Activated CD8-positive, alpha-beta memory T cell treated with anti-CD3 and anti-CD28 coated beads for 4 hours (primary cell): ENCODE measurements around the gene BEND5.

Experiments used
- DNase-seq, 2 donors: peaks; one replicate each; pipeline ENCODE4 v3.0.0-alpha.2; 2020; ENCODE audit warnings: low read depth in 2 of 2

The BEND5 gene

DNA sequence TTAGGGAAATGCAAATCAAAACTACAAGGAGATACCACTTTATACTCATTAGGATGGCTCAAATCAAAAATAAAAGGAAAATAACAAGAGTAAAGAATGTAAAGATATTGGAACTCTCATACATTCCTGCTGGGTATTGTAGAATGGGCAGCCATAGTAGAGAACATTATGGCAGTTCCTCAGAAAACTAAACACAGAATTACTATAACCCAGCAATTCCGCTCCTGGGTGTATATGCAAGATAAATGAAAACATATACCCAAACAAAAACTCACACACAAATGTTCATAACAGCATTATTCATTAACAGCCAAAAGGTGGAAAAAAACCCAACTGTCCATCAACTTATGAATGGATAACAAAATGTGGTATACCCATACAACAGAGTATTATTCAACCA is 11.4 kb downstream of the BEND5 start:
- no peak for DNase-seq

DNA sequence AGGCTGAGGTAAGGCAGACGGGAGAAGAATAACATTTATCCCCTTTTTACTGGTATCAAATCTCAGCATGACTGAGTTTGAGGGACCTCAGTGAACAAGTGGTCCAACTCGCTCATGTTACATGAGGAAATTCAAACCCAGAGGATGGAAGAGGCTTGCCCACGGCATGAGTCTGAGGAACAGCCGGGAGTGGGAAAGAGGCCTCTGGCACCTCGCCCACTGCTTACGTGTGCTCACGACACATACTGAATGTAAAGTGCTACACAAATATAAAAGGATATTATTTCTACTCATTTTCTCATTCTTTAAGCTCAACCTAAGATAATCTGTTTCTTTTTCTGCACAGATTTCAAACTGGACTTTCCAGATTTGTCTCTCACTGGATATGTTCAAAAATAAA is 14.7 kb downstream of the BEND5 start:
- no peak for DNase-seq

DNA sequence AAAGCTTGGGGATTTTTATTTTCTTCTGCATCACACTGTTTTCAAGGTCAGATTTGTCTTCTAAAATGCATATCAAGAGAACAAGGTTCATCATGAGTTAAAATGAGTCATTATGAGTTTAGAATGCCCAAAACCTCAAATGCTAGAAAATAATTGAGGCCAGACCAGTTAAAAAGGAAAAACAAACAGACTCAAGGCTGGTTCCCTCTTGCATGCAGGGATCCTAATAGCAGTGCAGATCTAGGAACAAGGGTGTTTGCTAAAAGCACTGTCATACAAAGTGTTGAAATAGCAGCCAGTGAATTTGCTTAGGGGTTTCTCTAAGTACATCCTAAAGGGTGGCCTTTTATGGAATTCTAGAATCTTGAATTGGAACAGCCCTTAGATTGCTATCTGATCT is 15.3 kb downstream of the BEND5 start:
- DNase-seq: no peak

DNA sequence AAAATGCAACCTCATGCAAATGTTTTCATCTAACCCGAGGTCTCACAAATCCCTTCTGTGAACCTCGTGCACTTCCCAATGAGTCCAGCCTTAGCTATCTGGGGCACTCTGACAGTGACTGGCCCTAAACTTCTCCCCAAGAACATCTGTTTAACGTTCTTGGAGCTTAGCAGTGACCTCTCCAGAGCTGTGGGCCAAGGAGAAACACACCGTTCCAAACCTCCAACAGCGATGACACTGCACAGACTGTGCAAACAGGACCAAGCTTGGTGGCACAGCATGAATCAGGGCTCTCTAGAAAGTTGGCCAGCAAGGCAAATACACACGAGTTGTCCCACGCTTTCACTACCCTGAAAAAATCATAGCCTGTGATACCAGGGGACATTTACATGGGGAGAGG is 15.8 kb downstream of the BEND5 start:
- DNase-seq: no peak

DNA sequence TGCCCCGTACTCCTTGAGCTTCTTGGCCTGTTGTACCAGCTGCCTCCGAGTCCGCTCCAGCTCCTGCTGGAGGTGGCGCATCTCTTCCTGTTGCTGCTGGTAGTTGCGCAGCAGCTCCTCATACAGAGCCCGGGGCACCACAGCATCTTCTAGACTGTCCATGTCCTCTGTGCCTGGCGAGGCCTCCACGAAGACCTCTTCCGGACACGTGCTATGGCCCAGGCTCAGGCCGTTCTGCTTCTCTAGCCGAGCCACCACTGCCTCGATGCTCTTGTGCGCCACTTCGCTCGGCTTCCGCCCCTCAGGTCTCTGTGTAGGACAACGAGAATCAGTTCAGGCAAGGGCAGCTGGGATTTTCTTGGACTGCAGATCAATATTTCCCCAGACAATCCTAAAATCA is 17.7 kb downstream of the BEND5 start:
- DNase-seq: no peak

DNA sequence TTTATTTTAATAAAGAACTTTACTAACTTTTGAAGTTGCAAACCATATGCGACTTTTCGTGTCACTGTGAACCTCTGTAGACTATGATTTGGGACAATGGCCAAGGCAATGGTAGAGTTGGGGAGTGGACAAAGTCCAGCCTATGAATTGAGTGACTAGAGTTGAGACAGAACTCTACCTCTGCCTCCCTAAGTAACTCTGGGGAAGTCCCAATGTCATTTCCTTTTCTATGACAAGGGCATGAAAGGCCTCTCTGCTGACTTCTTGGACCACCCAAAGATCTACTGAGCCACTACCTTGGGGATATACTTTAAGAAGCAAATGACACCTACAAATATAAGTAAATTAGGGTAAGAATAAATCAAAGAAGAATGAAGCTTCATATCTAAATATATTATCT is 19.3 kb downstream of the BEND5 start:
- DNase-seq: no peak

DNA sequence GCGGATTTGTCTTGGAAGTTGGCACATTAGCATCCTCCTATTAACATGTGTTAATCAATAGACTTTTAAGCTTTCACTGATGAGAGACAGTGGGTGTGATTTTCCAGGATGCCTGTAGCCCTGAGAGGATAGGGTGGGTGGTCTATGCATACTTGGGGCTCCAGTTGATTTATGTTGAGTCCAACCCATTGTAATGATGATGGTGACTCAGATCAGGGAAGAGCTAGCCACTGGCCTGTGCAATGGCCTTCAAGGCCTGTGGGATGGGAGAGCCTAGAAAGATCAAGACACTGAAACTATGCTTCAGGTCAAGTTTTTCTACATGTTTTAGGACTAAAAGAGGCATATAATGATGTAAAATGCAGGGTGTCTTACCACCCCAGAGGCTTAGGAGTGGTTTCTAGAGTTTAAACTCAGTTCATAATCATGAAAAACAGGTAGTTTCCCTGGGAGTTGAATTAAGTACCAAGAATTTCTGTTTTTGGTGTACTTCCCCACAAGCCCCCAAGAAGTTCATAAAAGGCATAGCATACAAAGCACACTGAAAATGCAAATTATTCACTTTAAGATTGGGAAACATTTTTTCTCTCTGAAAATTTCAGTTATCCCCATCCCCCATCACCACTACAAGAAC is 19.9 kb downstream of the BEND5 start:
- DNase-seq: no peak

DNA sequence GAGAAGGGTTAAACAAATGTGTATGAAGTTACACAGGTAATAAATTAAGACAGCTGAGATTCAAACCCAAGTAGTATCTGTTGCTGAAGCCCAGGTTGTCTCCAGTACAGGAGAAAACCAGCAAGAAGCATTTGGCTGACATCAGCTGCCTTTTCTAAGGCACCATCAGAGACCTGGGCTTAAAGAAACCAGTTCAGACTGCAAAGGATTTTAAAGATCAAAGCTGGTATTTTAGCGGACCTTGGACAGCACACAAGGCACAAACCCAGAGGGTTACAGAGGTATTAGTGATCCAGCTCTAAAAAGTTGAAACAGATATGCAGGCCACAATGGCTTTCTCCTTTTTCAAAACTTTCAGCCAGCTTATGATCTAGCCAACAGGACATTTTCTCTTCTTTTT is 23.4 kb downstream of the BEND5 start:
- no peak for DNase-seq

DNA sequence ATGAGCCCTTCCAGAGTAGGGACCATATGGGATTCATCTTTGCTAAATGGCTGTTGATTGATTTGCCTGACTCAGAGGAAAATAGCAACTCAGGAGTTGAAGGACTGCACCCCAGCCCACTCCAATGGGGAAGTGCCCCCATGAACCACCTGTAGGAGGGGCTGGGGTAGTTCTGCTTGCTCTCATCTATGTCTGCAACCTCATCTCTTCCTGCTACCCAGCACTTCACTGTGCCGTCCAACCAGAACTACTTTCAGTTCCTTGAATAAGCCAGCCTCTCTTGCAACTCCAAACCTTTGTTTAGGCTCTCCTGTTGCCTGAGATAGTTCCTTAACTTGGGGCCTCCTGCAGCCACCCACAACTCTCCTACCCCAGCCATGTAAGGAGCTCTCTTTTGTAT is 26.6 kb downstream of the BEND5 start:
- no peak for DNase-seq

DNA sequence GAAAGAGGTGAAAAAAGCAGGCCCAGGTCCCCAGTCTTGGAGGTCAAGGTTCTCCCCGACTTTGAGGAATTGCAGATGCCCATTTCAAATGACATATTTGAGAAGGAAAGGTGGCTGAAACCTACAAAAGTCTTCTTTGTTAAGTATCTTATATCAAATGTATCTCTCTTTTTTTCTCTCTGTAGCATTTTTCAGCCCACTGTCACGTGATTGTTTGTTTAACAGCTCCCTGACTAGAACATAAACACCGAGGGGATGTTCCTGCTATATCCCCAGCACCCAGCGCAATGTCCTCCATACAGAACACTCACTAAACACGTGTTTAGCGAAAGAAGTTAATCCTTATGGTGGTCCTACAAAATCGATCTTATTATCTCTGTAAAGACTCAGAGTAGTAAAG is 27.6 kb downstream of the BEND5 start:
- DNase-seq: no peak

DNA sequence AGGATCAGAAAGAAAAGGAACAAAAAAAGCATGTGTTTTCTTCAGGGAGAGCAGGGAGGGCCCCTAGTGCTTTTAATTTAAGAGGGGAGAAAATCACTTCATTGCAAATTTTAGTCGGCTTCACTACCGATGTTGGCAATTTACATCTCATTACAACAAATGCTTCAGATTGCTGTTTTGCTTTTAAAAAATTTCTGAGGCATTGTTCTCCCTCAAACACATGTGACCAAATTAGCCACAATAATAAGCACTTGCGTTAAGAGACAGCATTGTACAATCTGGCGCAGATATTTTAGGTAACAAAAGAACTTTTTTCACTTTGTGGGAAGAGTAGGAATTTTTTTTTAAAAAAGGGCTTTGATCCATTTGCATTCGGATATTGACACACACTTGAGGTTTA is 29.8 kb downstream of the BEND5 start:
- no peak for DNase-seq

DNA sequence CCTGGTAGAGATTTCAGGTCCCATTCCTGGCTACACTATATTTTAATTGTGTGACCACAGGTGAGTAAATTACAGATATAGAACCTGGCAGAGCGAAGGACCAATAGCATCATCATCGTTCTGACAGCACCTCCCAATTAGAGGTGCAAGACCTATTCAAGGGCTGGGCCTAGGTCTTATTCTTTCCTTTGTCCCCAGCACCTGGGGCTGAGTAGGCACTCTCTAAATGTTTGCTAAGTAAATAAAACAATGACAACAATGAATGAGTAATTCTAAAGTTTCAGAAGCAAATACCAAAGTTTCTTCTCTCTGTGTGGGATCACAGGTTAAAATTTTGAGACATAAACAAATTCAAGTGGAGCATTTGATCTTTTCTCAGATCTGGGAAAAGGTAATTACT is 32.7 kb downstream of the BEND5 start:
- DNase-seq: no peak

DNA sequence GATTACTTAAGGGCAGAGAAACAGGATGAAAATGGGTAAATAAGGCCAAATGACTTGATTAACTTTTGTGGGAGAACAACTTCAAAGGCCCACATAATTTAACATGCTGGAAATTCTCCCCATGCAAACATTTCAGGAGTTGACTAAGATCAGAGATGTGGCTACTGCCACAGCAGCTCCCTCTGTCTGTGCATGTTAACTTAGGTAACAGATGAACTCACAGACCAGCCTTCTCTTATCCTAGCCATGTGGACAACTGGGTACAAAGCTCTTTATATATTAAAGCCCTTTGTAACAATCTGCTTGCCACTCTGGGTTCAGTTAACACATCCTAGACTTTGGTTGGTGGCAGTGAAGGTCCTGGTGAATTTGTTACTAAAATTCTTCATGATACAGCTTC is 33.2 kb downstream of the BEND5 start:
- no peak for DNase-seq

DNA sequence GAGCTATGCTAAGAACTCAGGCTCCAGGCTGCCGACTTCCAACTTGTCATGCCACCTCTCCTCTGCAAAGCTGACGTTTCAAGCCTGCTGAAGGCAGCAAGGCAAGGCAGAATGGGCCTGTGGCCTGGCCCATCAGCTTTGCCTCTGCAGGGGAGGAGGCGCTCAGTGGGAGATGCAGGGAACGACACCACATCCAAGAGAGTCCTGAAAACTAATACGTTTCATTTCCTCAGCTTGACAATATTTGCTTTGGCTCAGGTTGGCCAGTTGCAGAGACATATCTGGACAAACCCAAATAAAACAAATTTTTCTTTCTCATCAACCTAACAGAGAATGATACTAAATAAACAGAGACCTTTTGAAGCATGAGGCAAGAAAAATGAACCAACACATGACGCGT is 35.3 kb downstream of the BEND5 start:
- no peak for DNase-seq

DNA sequence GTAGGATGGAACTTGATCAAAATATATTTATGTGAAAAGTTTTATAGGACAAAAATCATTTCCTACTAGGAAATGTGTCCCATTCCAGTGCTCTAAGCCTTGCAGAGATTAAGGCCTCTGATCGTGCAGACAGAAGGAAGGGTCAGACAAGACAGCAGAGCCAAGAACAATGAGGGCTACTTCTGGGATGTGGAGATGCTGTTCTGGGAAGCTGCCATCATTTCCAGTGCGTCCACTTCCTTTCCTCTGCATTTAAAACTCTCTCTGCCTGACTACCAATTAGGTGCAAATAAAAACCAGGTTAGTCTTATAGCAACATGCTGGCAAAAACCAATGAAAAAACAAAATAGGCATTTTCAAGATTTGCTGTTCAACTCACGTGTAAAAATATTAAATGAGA is 36.1 kb downstream of the BEND5 start:
- DNase-seq: no peak

DNA sequence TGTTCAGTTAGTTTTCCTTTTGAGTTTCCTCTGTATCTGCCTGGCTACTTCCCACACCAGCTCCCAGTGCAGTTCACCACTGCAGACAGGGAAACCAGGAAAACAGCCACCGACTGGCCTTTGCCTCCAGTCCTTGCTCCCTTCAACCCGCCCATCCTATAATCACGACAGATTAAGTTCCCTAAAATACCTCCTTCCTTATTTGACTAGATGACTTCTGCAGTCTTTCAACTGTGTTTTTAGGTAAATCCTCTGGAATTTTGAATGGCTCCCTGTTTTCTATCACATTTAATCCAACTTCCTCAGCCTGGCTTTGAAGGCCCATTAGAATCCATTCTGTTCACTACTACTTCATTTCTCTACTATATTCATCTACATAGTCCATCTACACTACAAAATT is 37.6 kb downstream of the BEND5 start:
- no peak for DNase-seq

DNA sequence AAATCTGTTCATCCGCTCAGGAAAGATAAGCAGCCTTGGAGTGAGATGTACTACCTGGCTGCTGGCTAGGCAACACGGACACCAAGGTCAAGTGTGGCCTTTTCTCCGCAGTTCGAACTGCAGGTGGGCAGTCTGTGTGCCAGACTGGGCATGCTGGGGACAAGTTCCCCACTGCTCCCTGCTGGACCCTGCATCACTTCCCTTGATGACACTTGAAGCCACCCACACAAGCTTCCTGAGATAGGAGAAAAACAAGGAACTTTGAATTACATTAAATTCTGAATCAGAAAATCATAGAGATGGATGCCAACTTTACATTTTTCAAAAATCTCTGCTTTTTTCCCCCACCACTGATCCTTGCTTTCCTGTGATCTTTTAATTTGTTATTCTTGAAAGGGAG is 38.3 kb downstream of the BEND5 start:
- DNase-seq: no peak

DNA sequence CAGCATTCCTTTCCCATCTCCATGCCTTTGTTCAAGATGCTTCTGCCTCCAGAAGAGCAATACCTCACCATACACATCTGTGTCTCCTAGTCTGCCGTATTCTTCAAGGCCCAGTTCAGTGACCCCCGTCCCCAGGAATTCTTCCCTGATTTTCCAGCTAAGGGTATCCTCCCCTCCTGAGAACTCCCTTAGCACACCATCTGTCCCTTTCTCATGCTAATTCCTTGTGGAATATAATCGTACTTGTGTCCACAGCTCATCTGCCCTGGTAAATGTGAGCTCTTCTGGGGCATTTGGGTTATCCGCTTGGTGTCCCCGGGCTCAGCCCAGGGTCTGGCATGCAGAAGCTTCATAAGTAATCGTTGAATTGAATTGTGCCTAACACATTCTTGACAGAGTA is 40.9 kb downstream of the BEND5 start:
- DNase-seq: no peak

DNA sequence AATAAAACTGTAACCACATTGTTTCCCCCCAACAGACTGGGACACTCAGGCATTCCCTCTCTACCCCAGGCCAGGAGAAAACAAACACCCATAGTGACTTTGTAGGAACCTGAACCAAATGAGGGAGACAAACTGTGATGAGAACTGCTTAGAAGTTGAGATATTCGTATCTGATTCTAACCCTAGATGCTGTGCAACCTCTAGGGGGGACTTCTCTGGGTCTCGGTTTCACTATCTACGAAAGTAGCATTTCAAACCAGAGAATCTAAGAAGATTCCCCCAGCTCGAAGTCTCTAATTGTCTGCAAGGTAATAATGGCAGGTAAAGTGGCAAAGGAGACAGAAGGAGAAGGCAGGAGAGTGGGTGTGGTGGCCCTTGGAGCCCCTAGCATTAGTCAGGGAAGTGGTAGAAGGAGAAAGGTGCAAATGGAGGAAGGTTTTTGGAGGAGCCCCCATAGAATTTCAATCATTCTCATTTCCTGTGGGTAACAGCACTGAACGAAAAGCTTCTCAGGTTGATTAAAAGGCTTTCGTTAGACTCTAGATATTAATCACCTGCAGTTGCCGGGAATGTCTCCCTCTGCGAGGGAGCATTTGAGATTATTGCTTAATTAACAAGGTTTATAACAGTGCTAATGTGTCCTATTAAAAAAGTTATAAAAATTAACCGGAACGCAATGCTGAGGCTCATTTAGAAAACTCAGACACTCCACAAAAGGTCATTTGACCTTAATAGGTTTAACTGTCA is 46.4 kb downstream of the BEND5 start:
- no peak for DNase-seq

DNA sequence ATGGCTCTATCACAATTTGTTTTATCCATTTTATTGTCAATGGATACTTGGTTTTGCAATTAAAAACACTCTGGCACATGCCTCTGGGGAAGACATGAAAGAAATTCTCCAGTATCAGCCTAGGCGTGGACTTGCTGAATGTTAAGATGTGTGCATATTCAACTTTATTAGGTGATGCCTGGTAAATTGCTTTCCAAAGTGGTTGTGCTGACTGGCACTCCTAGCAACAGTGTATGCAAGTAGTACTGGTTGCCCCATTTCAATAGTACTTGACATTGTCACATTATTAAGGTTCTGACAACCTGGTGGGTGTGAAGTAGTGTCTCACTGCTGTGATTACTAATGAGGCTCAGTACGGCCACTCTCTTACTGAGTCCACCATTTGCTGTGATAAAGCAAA is 48.1 kb downstream of the BEND5 start:
- no peak for DNase-seq

DNA sequence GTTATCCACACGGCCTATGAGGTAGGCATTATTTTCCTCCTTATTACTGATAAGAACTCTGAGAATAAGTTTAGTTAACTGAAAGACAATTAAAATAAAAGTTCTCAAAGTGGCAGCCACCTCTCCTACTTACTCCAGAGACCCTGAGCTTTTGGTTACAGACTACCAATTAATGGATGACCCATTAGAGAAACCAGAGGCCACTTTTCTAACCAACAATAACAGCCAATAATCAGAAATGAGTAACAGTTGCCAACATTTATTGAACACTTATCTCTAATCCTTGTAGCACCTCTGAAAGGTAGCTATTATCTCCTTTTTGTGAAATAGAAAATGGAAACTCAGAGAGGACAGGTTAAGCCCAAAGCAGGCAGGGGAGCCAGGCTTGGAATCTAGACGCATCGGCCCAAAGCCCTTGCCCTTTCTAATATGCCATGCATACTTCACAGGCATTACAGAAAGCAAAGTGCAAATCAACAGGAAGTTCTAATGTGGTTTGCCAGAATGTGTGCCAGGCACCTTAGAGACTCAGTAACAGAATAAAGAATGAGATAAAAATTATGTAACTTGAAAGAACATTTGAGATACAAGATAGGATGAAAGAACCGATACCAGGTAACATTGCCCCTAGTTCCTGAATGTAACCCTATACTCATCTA is 50.0 kb downstream of the BEND5 start:
- DNase-seq: no peak

DNA sequence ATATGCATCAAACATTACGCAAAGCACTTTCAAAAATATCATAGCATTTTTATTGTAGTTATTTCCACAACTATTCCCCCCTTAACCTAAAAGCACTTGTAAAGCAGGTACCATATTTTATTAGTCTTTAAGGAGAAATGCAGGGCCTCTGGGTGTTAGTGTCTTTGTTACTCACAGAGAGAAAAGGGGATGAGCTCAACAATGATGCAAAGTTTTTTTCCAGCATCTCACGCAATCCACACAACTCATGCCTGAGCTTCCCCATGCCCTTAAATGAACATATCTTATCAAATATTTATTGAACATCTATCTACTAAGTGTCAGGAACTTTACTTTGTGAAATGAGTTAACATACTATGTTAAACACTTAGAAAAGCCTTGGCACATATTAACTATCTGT is 50.6 kb downstream of the BEND5 start:
- DNase-seq: no peak

DNA sequence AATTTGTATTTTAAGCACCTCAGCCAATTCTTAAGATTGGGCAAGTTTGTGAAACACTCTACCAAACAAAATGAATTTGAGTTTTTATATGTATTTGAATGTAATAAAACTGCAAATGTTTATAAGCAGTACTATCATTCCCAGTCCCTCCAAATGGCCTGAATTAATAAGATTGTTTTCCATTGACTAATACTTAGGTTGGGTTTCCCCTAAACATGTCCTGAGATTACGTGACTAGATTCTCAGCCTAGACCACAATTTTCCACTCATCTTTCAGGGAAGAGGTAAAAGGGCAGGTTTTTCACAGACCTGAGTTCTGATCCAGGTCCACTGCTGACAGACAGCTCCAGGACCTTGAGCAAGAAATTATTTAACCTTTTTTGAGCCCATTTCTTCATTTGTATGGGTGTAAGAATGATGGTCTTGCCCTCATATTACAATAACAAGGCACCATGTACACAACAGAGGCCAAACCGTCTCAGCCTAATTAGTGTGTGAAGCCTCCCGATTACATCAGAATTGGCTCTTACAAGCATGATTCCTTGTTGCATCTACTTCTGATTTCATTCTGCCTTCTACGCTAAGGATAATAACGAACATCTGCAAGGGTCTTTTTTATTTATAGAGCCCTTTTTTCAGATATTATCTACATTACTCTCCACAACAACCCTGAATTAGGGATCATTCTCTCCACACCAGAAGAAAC is 51.2 kb downstream of the BEND5 start:
- no peak for DNase-seq
